GM21786 (cell line): ENCODE results near the gene PCBP3.
"Not testable (repeated sequence)": the region's sequence is repeated elsewhere in the genome, so short reads cannot be mapped to it uniquely, and the experiment has no call there.

Experiments
- ATAC-seq: cut with Tn5 transposase; IDR thresholded peaks from one replicate; pipeline ENCODE4 v1.9.1; 2021; ENCODE audit not compliant: unreplicated experiment

PCBP3 gene

GRCh38 chr21:45634511-45635183 is 8.9 kb upstream of the PCBP3 start:
- ATAC-seq = no peak

GRCh38 chr21:45635271-45636151 is 8.0 kb upstream of the PCBP3 start:
- no peak for ATAC-seq

- ATAC-seq = no peak
Measured at GRCh38 chr21:45636459-45636858, 7.1 kb upstream of the PCBP3 start.

- ATAC-seq = no peak
Measured at GRCh38 chr21:45636951-45637646, 6.4 kb upstream of the PCBP3 start.

GRCh38 chr21:45637883-45638282 is 5.6 kb upstream of the PCBP3 start:
- no peak for ATAC-seq

- no peak for ATAC-seq
Measured at GRCh38 chr21:45638707-45639106, 4.8 kb upstream of the PCBP3 start.

- no peak for ATAC-seq
Measured at GRCh38 chr21:45639206-45640000, 4.1 kb upstream of the PCBP3 start.

GRCh38 chr21:45640001-45640887 is 3.3 kb upstream of the PCBP3 start:
- no peak for ATAC-seq

- ATAC-seq = no peak
Measured at GRCh38 chr21:45640888-45641479, 2.5 kb upstream of the PCBP3 start.

GRCh38 chr21:45641480-45642035 is 2.0 kb upstream of the PCBP3 start:
- ATAC-seq = no peak

- no peak for ATAC-seq
Measured at GRCh38 chr21:45642122-45642813, 1.3 kb upstream of the PCBP3 start.

GRCh38 chr21:45644041-45644906 is 749 bp downstream of the PCBP3 start:
- no peak for ATAC-seq

- ATAC-seq = no peak
Measured at GRCh38 chr21:45651921-45652320, 8.4 kb downstream of the PCBP3 start.

GRCh38 chr21:45655124-45655523 is 11.6 kb downstream of the PCBP3 start:
- no peak for ATAC-seq

GRCh38 chr21:45656114-45656513 is 12.6 kb downstream of the PCBP3 start:
- ATAC-seq = not testable (repeated sequence)

GRCh38 chr21:45661913-45662622 is 18.5 kb downstream of the PCBP3 start:
- not testable (repeated sequence) for ATAC-seq

- ATAC-seq = not testable (repeated sequence)
Measured at GRCh38 chr21:45662623-45663245, 19.2 kb downstream of the PCBP3 start.
